IMR-90 (cell line): ENCODE results near the gene FXYD1. TPM values are rescaled to one million over a fixed set of nuclear protein-coding genes. Genes with fewer than 3 reads are reported as not detected.

Experiments used
- ATAC-seq: fragments of 200-7000 bp; cut with Tn5 transposase; 2 replicates; pipeline ENCODE4 v1.9.1; 2020; ENCODE audit warnings: low read depth, mild to moderate bottlenecking, moderate library complexity
- BruUV-seq: library from RNA; stranded (reverse); fragments of 400-500 nt; replicated peaks from 2 replicates; lab custom pipeline; 2021; lab: Mats Ljungman, UMichigan
- CTCF ChIA-PET: fragments of 300-600 bp; formaldehyde crosslinking; extraction: SDS; loops from one replicate; lab custom pipeline; 2021; ENCODE audit warnings: antibody characterized with exemption; lab: Yijun Ruan, JAX
- POLR2A ChIA-PET: fragments of 300-600 bp; sonication (Branson Sonifier 250); formaldehyde crosslinking; loops from one replicate; lab custom pipeline; 2022; ENCODE audit warnings: antibody characterized with exemption; ENCODE audit not compliant: unreplicated experiment; lab: Charles Lee
- DNase-seq: peaks from one replicate; pipeline ENCODE4 v3.0.0; 2013
- H2AFZ ChIP-seq: replicated peaks from 2 replicates; pipeline ENCODE3; 2013; ENCODE audit warnings: low read length, mild to moderate bottlenecking; ENCODE audit not compliant: poor library complexity
- H2AK5ac ChIP-seq: 2 replicates; pipeline ENCODE4 v1.6.1; 2013; ENCODE audit warnings: low read depth, low read length, inconsistent platforms
- H2AK9ac ChIP-seq: replicated peaks from 2 replicates; pipeline ENCODE3; 2013; ENCODE audit warnings: mild to moderate bottlenecking, low read depth, low read length, moderate library complexity; ENCODE audit not compliant: poor library complexity
- H2BK120ac ChIP-seq: 2 replicates; pipeline ENCODE4 v1.6.1; 2013; ENCODE audit warnings: low read depth, low read length, inconsistent platforms
- H2BK15ac ChIP-seq: 3 replicates; pipeline ENCODE4 v1.6.1; 2013; ENCODE audit warnings: low read depth, low read length, inconsistent platforms
- H2BK20ac ChIP-seq: 2 replicates; pipeline ENCODE4 v1.6.1; 2013; ENCODE audit warnings: low read depth, mild to moderate bottlenecking, inconsistent platforms, low read length, moderate library complexity
- H2BK5ac ChIP-seq: 2 replicates; pipeline ENCODE4 v1.6.1; 2013; ENCODE audit warnings: mild to moderate bottlenecking, low read depth, low read length, inconsistent platforms; ENCODE audit not compliant: poor library complexity, severe bottlenecking
- H3K14ac ChIP-seq: replicated peaks from 2 replicates; pipeline ENCODE4 v1.6.1; 2013; ENCODE audit warnings: low read depth, low read length, inconsistent platforms
- H3K18ac ChIP-seq: 2 replicates; pipeline ENCODE4 v1.6.1; 2013; ENCODE audit warnings: low read depth, low read length, control low read depth
- H3K23ac ChIP-seq: 2 replicates; pipeline ENCODE4 v1.6.1; 2013; ENCODE audit warnings: low read depth, low read length, inconsistent platforms
- H3K27ac ChIP-seq: 2 replicates; pipeline ENCODE4 v1.5.1; 2013; ENCODE audit warnings: mild to moderate bottlenecking, control low read depth, low read length; ENCODE audit not compliant: insufficient read depth
- H3K27me3 ChIP-seq: 2 replicates; pipeline ENCODE4 v1.6.1; 2013; ENCODE audit warnings: low read length; ENCODE audit not compliant: control insufficient read depth, insufficient read depth
- H3K36me3 ChIP-seq: 2 replicates; pipeline ENCODE4 v1.6.1; 2013; ENCODE audit warnings: low read length, mixed read lengths; ENCODE audit not compliant: control insufficient read depth, insufficient read depth
- H3K4ac ChIP-seq: 2 replicates; pipeline ENCODE4 v1.6.1; 2013; ENCODE audit warnings: low read depth, low read length, inconsistent platforms
- H3K4me1 ChIP-seq: 2 replicates; pipeline ENCODE4 v1.6.1; 2013; ENCODE audit warnings: low read length, mixed read lengths; ENCODE audit not compliant: control insufficient read depth, insufficient read depth
- H3K4me2 ChIP-seq: 2 replicates; pipeline ENCODE4 v1.6.1; 2013; ENCODE audit warnings: low read depth, mild to moderate bottlenecking, control low read depth, low read length, moderate library complexity
- H3K4me3 ChIP-seq: 2 replicates; pipeline ENCODE4 v1.5.1; 2013; ENCODE audit warnings: low read depth, mild to moderate bottlenecking, control low read depth, low read length, moderate library complexity; ENCODE audit not compliant: insufficient read depth
- H3K56ac ChIP-seq: 2 replicates; pipeline ENCODE4 v1.6.1; 2013; ENCODE audit warnings: low read length, inconsistent platforms; ENCODE audit not compliant: insufficient read depth; ENCODE audit errors: extremely low read depth
- H3K79me1 ChIP-seq, 2 experiments: 2 replicates each; pipeline ENCODE4 v1.6.1; 2013; ENCODE audit warnings: low read length in 2 of 2, inconsistent platforms in 1 of 2, low read depth in 1 of 2
- H3K9ac ChIP-seq: 2 replicates; pipeline ENCODE4 v1.6.1; 2013; ENCODE audit warnings: low read depth, low read length, control low read depth
- H3K9me1 ChIP-seq: 2 replicates; pipeline ENCODE4 v1.6.1; 2013; ENCODE audit warnings: low read length, inconsistent platforms; ENCODE audit not compliant: insufficient read depth
- H3K9me3 ChIP-seq: 2 replicates; pipeline ENCODE4 v1.6.1; 2013; ENCODE audit warnings: low read length; ENCODE audit not compliant: control insufficient read depth, insufficient read depth
- H4K20me1 ChIP-seq: 2 replicates; pipeline ENCODE4 v1.6.1; 2013; ENCODE audit warnings: low read length, inconsistent platforms; ENCODE audit not compliant: insufficient read depth
- H4K5ac ChIP-seq: 2 replicates; pipeline ENCODE4 v1.6.1; 2013; ENCODE audit warnings: mild to moderate bottlenecking, low read depth, low read length, control low read depth
- H4K8ac ChIP-seq, 2 experiments: 2 replicates each; pipeline ENCODE4 v1.6.1; 2013; ENCODE audit warnings: low read depth in 2 of 2, low read length in 2 of 2, control low read depth in 1 of 2, inconsistent platforms in 1 of 2
- H4K91ac ChIP-seq: 2 replicates; pipeline ENCODE4 v1.6.1; 2013; ENCODE audit warnings: low read depth, low read length, inconsistent platforms; ENCODE audit not compliant: insufficient read depth
- BHLHE40 ChIP-seq: fragments of 150-350 bp; IDR thresholded peaks from 2 replicates; pipeline ENCODE4 v1.6.1; 2016; ENCODE audit warnings: mild to moderate bottlenecking, low read depth, low read length
- CEBPB ChIP-seq: IDR thresholded peaks from 2 replicates; pipeline ENCODE4 v1.6.1; 2012; ENCODE audit warnings: low read depth, low read length, improper control_type of control experiment
- CHD1 ChIP-seq: IDR thresholded peaks from 2 replicates; pipeline ENCODE4 v1.6.1; 2012; ENCODE audit warnings: low read depth, low read length, improper control_type of control experiment
- MAFK ChIP-seq: IDR thresholded peaks from 2 replicates; pipeline ENCODE4 v1.6.1; 2012; ENCODE audit warnings: low read depth, low read length, improper control_type of control experiment
- MAZ ChIP-seq: IDR thresholded peaks from 2 replicates; pipeline ENCODE4 v1.6.1; 2012; ENCODE audit warnings: low read depth, mild to moderate bottlenecking, low read length, improper control_type of control experiment, moderate library complexity, borderline replicate concordance
- MXI1 ChIP-seq: IDR thresholded peaks from 2 replicates; pipeline ENCODE4 v1.6.1; 2012; ENCODE audit warnings: low read depth, mild to moderate bottlenecking, low read length, moderate library complexity, borderline replicate concordance
- NFE2L2 ChIP-seq: fragments of 150-350 bp; IDR thresholded peaks from 2 replicates; pipeline ENCODE4 v1.6.1; 2016; ENCODE audit warnings: low read depth, mild to moderate bottlenecking, low read length
- POLR2A ChIP-seq: IDR thresholded peaks from 2 replicates; pipeline ENCODE4 v1.6.1; 2012; ENCODE audit warnings: mild to moderate bottlenecking, low read depth, low read length
- RAD21 ChIP-seq: IDR thresholded peaks from 2 replicates; pipeline ENCODE4 v1.6.1; 2012; ENCODE audit warnings: low read length, improper control_type of control experiment
- RCOR1 ChIP-seq: IDR thresholded peaks from 2 replicates; pipeline ENCODE4 v1.6.1; 2012; ENCODE audit warnings: mild to moderate bottlenecking, low read length, improper control_type of control experiment; ENCODE audit not compliant: insufficient replicate concordance
- RFX5 ChIP-seq: IDR thresholded peaks from 2 replicates; pipeline ENCODE4 v1.8.0; 2012; ENCODE audit warnings: low read depth, mild to moderate bottlenecking, low read length, moderate library complexity
- SMC3 ChIP-seq: fragments of 150-350 bp; IDR thresholded peaks from 2 replicates; pipeline ENCODE4 v1.6.1; 2016; ENCODE audit warnings: low read depth, mild to moderate bottlenecking, antibody characterized with exemption, low read length, moderate library complexity
- WGBS, 2 experiments: methylation state at CpG; one replicate each; pipeline versions ENCODE4 v1.1.5 to v1.1.7; 2013; ENCODE audit warnings: missing lambda C conversion rate in 2 of 2; ENCODE audit not compliant: insufficient read length in 1 of 2; ENCODE audit errors: extremely low coverage in 2 of 2; 5-methylcytosine and 5-hydroxymethylcytosine counted together
- dilution Hi-C: fragments of 300-500 bp; cut with HindIII; formaldehyde crosslinking; loops from one replicate; pipeline ENCODE4 v1.14.3; 2018; ENCODE audit warnings: low sequenced_read_pairs; ENCODE audit not compliant: unreplicated experiment
- in situ Hi-C: fragments of 300-500 bp; cut with MboI; formaldehyde crosslinking; loops from 3 replicates; pipeline ENCODE4 v1.14.3; 2019; ENCODE audit warnings: low sequenced_read_pairs, inconsistent platforms, mixed read lengths
- intact Hi-C: fragments of 100-400 bp; cut with micrococcal nuclease; formaldehyde crosslinking; loops from 2 replicates; pipeline ENCODE4 v1.10.0; 2022
- polyA plus RNA-seq, 3 experiments: library from polyadenylated mRNA; depleted of rRNA; stranded (reverse); fragments of >200 nt; gene quantifications; 2 replicates each; pipeline ENCODE4 v1.2.3, GENCODE V29; 2012; ENCODE audit warnings: low replicate concordance in 1 of 3
- total RNA-seq: library from RNA; depleted of rRNA; stranded (reverse); fragments of >200 nt; gene quantifications from 2 replicates; pipeline ENCODE4 v1.2.3, GENCODE V29; 2012
- TF ChIP-seq, protein P1 (sequence below): conservative IDR thresholded peaks from 2 replicates; pipeline ENCODE4 v1.5.1; 2012; ENCODE audit warnings: mild to moderate bottlenecking, low read depth, low read length, improper control_type of control experiment
- TF ChIP-seq, protein P2 (sequence below): fragments of 150-350 bp; IDR thresholded peaks from 2 replicates; pipeline ENCODE4 v1.6.1; 2017; ENCODE audit warnings: mild to moderate bottlenecking, antibody characterized with exemption, low read length, low read depth
- TF ChIP-seq, protein P3 (sequence below): fragments of 150-350 bp; IDR thresholded peaks from 2 replicates; pipeline ENCODE4 v1.6.1; 2016; ENCODE audit warnings: low read depth, mild to moderate bottlenecking, low read length, moderate library complexity, borderline replicate concordance

FXYD1 gene
- total and polyA plus RNA-seq, 2 of the 4 experiments (the other 2 are of a cell fraction), result 0.18 to 3.9 TPM

DNA sequence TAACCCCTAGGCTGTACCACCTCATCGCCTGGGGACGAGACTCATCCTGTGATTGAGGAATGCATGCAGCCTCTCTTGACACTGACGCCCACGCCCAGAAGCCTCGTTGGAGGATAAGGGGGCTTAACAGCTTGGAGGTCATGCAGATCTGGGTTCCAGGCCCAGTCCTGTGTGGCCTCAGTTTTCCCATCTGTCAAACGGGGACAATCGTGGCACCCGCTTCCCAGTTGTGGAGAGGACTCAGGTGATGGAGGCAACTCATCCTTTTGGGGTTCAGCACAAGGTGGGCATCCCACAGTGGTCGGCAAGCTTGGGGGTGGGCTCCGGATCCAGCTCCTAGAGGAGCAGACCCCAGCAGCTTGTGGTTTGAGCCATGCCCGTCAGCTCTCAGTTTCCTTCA is 2.4 kb upstream of the FXYD1 start:
- Histone ChIP-seq H2AK9ac (no peak overlapping the region), H2AK5ac (no peak overlapping the region; the same call in 1 of the 2 replicates), H3K9me3 (no peaks in the 10 kb centered on the region), H3K36me3 (no peaks in the 10 kb centered on the region), H3K14ac (no peak overlapping the region), H3K18ac (no peak overlapping the region), H2BK20ac (no peak overlapping the region), H2AFZ (no peak overlapping the region), H4K5ac (no peak overlapping the region), H3K56ac (no peak overlapping the region), H3K9ac (no peak overlapping the region), H2BK120ac (no peak overlapping the region), H3K79me1 (no peaks in the 10 kb centered on the region), H3K4ac (no peak overlapping the region), H2BK5ac (no peak overlapping the region), H3K23ac (no peak overlapping the region), H2BK15ac (no peak overlapping the region), H3K9me1 (peaks cover 3% of the 10 kb centered on the region; the same call in 1 of the 2 replicates), H3K4me3 (no peak overlapping the region), H4K8ac (no peak overlapping the region), H3K27me3 (peaks cover 14% of the 10 kb centered on the region; the same call in 1 of the 2 replicates), H3K27ac (no peak overlapping the region), H3K4me2 (no peak overlapping the region), H4K91ac (no peak overlapping the region), H4K20me1 (peaks cover 3% of the 10 kb centered on the region; the same call in 1 of the 2 replicates), H3K4me1 (peaks cover 17% of the 10 kb centered on the region)
- dilution Hi-C loops, result no loop called here
- ATAC-seq (no peak), DNase-seq (no peak)
- intact Hi-C loops, result no loop called here
- TF ChIP-seq SMC3 (no peak), MAFK (no peak), MXI1 (no peak), BHLHE40 (no peak), CHD1 (no peak), CEBPB (no peak), RCOR1 (no peak), POLR2A (no peak), RAD21 (no peak), MAZ (no peak), NFE2L2 (no peak), RFX5 (no peak)
- TF ChIP-seq, protein P1, sequence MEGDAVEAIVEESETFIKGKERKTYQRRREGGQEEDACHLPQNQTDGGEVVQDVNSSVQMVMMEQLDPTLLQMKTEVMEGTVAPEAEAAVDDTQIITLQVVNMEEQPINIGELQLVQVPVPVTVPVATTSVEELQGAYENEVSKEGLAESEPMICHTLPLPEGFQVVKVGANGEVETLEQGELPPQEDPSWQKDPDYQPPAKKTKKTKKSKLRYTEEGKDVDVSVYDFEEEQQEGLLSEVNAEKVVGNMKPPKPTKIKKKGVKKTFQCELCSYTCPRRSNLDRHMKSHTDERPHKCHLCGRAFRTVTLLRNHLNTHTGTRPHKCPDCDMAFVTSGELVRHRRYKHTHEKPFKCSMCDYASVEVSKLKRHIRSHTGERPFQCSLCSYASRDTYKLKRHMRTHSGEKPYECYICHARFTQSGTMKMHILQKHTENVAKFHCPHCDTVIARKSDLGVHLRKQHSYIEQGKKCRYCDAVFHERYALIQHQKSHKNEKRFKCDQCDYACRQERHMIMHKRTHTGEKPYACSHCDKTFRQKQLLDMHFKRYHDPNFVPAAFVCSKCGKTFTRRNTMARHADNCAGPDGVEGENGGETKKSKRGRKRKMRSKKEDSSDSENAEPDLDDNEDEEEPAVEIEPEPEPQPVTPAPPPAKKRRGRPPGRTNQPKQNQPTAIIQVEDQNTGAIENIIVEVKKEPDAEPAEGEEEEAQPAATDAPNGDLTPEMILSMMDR, result no peak
- TF ChIP-seq, protein P2, sequence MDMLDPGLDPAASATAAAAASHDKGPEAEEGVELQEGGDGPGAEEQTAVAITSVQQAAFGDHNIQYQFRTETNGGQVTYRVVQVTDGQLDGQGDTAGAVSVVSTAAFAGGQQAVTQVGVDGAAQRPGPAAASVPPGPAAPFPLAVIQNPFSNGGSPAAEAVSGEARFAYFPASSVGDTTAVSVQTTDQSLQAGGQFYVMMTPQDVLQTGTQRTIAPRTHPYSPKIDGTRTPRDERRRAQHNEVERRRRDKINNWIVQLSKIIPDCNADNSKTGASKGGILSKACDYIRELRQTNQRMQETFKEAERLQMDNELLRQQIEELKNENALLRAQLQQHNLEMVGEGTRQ, result no peak
- TF ChIP-seq, protein P3, sequence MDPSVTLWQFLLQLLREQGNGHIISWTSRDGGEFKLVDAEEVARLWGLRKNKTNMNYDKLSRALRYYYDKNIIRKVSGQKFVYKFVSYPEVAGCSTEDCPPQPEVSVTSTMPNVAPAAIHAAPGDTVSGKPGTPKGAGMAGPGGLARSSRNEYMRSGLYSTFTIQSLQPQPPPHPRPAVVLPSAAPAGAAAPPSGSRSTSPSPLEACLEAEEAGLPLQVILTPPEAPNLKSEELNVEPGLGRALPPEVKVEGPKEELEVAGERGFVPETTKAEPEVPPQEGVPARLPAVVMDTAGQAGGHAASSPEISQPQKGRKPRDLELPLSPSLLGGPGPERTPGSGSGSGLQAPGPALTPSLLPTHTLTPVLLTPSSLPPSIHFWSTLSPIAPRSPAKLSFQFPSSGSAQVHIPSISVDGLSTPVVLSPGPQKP, result no peak
- ChIA-PET CTCF (interaction anchor here (0.6 to 3.2 kb wide), 5 partner anchors 10 to 88 kb away, joined by 3 to 18 read pairs (median 4); no protein-coding TSS in a partner anchor), POLR2A (no interaction called here)
- in situ Hi-C loops, result loop anchor here (5.0 kb wide), 1 partner anchor 69 kb away; no protein-coding TSS in a partner anchor
- BruUV-seq, result no TSS peak
- WGBS, 2 experiments, result 78% methylated on average over 6 of the region's 11 CpGs; no CpG with 5 or more reads in 1 of the 2 experiments
